VCaP (cell line): ENCODE measurements around the gene PACS2.
"Not testable (repeated sequence)": the region's sequence is repeated elsewhere in the genome, so short reads cannot be mapped to it uniquely, and the experiment has no call there.

Experiments used
- H3K27ac ChIP-seq: fragments of 450-650 bp; 2 replicates; pipeline ENCODE4 v1.5.1; 2017
- CTCF ChIP-seq: fragments of 450-650 bp; conservative IDR thresholded peaks from 2 replicates; pipeline ENCODE4 v1.5.1; 2017; ENCODE audit warnings: mild to moderate bottlenecking, moderate library complexity

The PACS2 gene

GRCh38 chr14:105326891-105327694, 12.5 kb downstream of the PACS2 start:
- no peak for TF ChIP-seq CTCF
- no peak overlapping the region for H3K27ac ChIP-seq

- not testable (repeated sequence) for H3K27ac ChIP-seq
These were observed 13.1 kb downstream of the PACS2 start for GRCh38 chr14:105327695-105328045.

- TF ChIP-seq CTCF, result no peak
- H3K27ac ChIP-seq, result no peak overlapping the region
These were observed 13.6 kb downstream of the PACS2 start for GRCh38 chr14:105328070-105328677.

GRCh38 chr14:105328678-105329390, 14.3 kb downstream of the PACS2 start:
- no peak for TF ChIP-seq CTCF
- H3K27ac ChIP-seq, result no peak overlapping the region

- no peak overlapping the region for H3K27ac ChIP-seq
- TF ChIP-seq CTCF, result no peak
These were observed 15.0 kb downstream of the PACS2 start for GRCh38 chr14:105329411-105330150.

GRCh38 chr14:105330491-105330895, 15.9 kb downstream of the PACS2 start:
- TF ChIP-seq CTCF, result no peak
- no peak overlapping the region for H3K27ac ChIP-seq

GRCh38 chr14:105331575-105332349, 17.2 kb downstream of the PACS2 start:
- no peak overlapping the region for H3K27ac ChIP-seq
- TF ChIP-seq CTCF, result no peak
